ENCODE data around the gene KLHDC3. TPM values are rescaled to one million over a fixed set of nuclear protein-coding genes. Genes with fewer than 3 reads are reported as not detected.

The KLHDC3 gene
- total and polyA plus RNA-seq, 2 of the 13 experiments (the other 11 are each of a cell fraction or from before 2014, with no cell fraction given): 78.3 to 91.5 TPM

DNA sequence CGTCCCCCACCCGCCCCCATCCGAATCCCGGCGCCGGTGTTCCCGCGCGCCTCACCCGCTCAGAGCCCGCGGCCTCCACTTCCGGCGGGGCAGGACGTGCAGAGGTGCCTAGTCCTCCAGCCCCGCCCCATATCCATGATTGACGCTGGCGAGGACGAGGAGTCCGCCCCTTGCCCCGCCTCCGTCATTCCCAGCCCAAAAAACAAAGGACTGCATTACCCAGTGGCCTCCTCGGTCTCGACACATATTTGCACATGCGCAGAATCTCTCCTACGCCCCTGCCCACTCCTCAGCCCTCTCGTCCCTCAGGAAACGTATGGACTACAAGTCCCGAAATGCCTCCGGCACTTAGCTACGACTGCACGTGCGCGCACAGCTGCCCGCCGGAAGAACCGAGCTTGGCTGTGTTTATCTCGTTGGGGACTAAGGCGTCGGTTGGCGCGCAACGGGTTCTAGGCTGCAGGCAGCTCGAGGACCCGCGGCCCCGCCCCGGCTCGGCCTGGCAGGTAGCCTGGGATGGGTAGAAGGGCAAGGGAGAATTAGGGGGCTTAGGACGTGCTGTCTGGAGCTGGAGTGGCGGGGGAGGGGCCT lies at the start of gene KLHDC3, which contains the start of gene MEA1 (continued):
- TF ChIP-seq NCOA5 (CRISPR knock-in tag; IDR thresholded peaks at IDR 0.05): no peak
- TF ChIP-seq ZFP82 (CRISPR knock-in tag; IDR thresholded peaks at IDR 0.05; ENCODE audit: borderline replicate concordance): no peak
- 0 out of 2 replicates have a peak, but pooled peaks have one; percentile 51 for TF ChIP-seq ZNF451 (CRISPR knock-in tag; IDR thresholded peaks at IDR 0.05)
- TF ChIP-seq ZFX (CRISPR knock-in tag; IDR thresholded peaks at IDR 0.05; ENCODE audit: low read depth): peak; percentile 94
- TF ChIP-seq, protein P1, sequence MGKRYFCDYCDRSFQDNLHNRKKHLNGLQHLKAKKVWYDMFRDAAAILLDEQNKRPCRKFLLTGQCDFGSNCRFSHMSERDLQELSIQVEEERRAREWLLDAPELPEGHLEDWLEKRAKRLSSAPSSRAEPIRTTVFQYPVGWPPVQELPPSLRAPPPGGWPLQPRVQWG (CRISPR knock-in tag; IDR thresholded peaks at IDR 0.05; ENCODE audit: borderline replicate concordance, low read depth): no peak
- TF ChIP-seq RBAK (CRISPR knock-in tag; IDR thresholded peaks at IDR 0.05): no peak
- TF ChIP-seq RXRB (CRISPR knock-in tag; IDR thresholded peaks at IDR 0.05; ENCODE audit: borderline replicate concordance): peak; percentile 55; the same call in 1 of the 2 replicates
- TF ChIP-seq FOXK1 (CRISPR knock-in tag; IDR thresholded peaks at IDR 0.05; ENCODE audit: borderline replicate concordance, low read depth): peak; percentile 99
- TF ChIP-seq, protein P2, sequence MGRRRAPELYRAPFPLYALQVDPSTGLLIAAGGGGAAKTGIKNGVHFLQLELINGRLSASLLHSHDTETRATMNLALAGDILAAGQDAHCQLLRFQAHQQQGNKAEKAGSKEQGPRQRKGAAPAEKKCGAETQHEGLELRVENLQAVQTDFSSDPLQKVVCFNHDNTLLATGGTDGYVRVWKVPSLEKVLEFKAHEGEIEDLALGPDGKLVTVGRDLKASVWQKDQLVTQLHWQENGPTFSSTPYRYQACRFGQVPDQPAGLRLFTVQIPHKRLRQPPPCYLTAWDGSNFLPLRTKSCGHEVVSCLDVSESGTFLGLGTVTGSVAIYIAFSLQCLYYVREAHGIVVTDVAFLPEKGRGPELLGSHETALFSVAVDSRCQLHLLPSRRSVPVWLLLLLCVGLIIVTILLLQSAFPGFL (CRISPR knock-in tag; IDR thresholded peaks at IDR 0.05): no peak
- TF ChIP-seq ZNF572 (CRISPR knock-in tag; IDR thresholded peaks at IDR 0.05): peak; percentile 84; the same call in 1 of the 2 replicates
- peak; percentile 84 for TF ChIP-seq ZNF331 (CRISPR knock-in tag; IDR thresholded peaks at IDR 0.05)
- peak; percentile 89 for TF ChIP-seq KDM5A (IDR thresholded peaks at IDR 0.05; ENCODE audit: borderline replicate concordance, low read length)
- no peak for TF ChIP-seq GLI4 (CRISPR knock-in tag; IDR thresholded peaks at IDR 0.05; ENCODE audit: borderline replicate concordance)
- no peak for TF ChIP-seq ZNF746 (CRISPR knock-in tag; IDR thresholded peaks at IDR 0.05)
- no peak for TF ChIP-seq REL (CRISPR knock-in tag; conservative IDR thresholded peaks at IDR 0.05)
- TF ChIP-seq ZFY (CRISPR knock-in tag; IDR thresholded peaks at IDR 0.05): peak; percentile 64
- no peak for TF ChIP-seq U2AF1 (optimal IDR thresholded peaks at IDR 0.05; ENCODE audit: low read depth, low read length)
- TF ChIP-seq, protein P3, sequence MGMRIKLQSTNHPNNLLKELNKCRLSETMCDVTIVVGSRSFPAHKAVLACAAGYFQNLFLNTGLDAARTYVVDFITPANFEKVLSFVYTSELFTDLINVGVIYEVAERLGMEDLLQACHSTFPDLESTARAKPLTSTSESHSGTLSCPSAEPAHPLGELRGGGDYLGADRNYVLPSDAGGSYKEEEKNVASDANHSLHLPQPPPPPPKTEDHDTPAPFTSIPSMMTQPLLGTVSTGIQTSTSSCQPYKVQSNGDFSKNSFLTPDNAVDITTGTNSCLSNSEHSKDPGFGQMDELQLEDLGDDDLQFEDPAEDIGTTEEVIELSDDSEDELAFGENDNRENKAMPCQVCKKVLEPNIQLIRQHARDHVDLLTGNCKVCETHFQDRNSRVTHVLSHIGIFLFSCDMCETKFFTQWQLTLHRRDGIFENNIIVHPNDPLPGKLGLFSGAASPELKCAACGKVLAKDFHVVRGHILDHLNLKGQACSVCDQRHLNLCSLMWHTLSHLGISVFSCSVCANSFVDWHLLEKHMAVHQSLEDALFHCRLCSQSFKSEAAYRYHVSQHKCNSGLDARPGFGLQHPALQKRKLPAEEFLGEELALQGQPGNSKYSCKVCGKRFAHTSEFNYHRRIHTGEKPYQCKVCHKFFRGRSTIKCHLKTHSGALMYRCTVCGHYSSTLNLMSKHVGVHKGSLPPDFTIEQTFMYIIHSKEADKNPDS (CRISPR knock-in tag; IDR thresholded peaks at IDR 0.05): no peak
- TF ChIP-seq TMF1 (CRISPR knock-in tag; IDR thresholded peaks at IDR 0.05; ENCODE audit: low read depth): 0 out of 2 replicates have a peak, but pooled peaks have one; percentile 37
- no peak for TF ChIP-seq BORCS8-MEF2B (CRISPR knock-in tag; IDR thresholded peaks at IDR 0.05)
- TF ChIP-seq, protein P4, sequence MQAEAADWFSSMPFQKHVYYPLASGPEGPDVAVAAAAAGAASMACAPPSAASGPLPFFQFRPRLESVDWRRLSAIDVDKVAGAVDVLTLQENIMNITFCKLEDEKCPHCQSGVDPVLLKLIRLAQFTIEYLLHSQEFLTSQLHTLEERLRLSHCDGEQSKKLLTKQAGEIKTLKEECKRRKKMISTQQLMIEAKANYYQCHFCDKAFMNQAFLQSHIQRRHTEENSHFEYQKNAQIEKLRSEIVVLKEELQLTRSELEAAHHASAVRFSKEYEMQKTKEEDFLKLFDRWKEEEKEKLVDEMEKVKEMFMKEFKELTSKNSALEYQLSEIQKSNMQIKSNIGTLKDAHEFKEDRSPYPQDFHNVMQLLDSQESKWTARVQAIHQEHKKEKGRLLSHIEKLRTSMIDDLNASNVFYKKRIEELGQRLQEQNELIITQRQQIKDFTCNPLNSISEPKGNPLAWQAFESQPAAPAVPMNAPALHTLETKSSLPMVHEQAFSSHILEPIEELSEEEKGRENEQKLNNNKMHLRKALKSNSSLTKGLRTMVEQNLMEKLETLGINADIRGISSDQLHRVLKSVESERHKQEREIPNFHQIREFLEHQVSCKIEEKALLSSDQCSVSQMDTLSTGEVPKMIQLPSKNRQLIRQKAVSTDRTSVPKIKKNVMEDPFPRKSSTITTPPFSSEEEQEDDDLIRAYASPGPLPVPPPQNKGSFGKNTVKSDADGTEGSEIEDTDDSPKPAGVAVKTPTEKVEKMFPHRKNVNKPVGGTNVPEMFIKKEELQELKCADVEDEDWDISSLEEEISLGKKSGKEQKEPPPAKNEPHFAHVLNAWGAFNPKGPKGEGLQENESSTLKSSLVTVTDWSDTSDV (CRISPR knock-in tag; IDR thresholded peaks at IDR 0.05): no peak
- TF ChIP-seq ZNF773 (CRISPR knock-in tag; IDR thresholded peaks at IDR 0.05; ENCODE audit: borderline replicate concordance): no peak
- no peak; the same call in 1 of the 2 replicates for TF ChIP-seq ZMAT3 (CRISPR knock-in tag; conservative IDR thresholded peaks at IDR 0.05)
- TF ChIP-seq ZNF17 (CRISPR knock-in tag; IDR thresholded peaks at IDR 0.05): no peak
- TF ChIP-seq CHD4 (IDR thresholded peaks at IDR 0.05; ENCODE audit: borderline replicate concordance, low read length): no peak
